OCI-LY7 (cell line): ENCODE results near the gene KDM5C.

Source experiments
- EZH2phosphoT487 ChIP-seq: fragments of 200-600 bp; sonication (generic); IDR thresholded peaks from 2 replicates; pipeline ENCODE4 v1.6.1; 2018; ENCODE audit warnings: low read depth, borderline replicate concordance, mild to moderate bottlenecking, mixed run types, antibody characterized with exemption, low read length, moderate library complexity, mixed read lengths
- TF ChIP-seq, protein P1 (sequence below): fragments of 200-600 bp; sonication (generic); conservative IDR thresholded peaks from 2 replicates; pipeline ENCODE4 v1.5.1; 2014; ENCODE audit warnings: mild to moderate bottlenecking, antibody characterized with exemption, low read length, moderate library complexity, mixed read lengths

GRCh38 chrX:53166103-53166502 lies 58.9 kb downstream of the KDM5C start:
- TF ChIP-seq, protein P1, sequence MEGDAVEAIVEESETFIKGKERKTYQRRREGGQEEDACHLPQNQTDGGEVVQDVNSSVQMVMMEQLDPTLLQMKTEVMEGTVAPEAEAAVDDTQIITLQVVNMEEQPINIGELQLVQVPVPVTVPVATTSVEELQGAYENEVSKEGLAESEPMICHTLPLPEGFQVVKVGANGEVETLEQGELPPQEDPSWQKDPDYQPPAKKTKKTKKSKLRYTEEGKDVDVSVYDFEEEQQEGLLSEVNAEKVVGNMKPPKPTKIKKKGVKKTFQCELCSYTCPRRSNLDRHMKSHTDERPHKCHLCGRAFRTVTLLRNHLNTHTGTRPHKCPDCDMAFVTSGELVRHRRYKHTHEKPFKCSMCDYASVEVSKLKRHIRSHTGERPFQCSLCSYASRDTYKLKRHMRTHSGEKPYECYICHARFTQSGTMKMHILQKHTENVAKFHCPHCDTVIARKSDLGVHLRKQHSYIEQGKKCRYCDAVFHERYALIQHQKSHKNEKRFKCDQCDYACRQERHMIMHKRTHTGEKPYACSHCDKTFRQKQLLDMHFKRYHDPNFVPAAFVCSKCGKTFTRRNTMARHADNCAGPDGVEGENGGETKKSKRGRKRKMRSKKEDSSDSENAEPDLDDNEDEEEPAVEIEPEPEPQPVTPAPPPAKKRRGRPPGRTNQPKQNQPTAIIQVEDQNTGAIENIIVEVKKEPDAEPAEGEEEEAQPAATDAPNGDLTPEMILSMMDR, result no peak
- no peak for TF ChIP-seq EZH2phosphoT487
